Upper lobe of left lung (tissue), 4 donors: ENCODE results near the gene GET3.

ENCODE experiments used
- POLR2A ChIP-seq, 4 donors: fragments of 450-650 bp; IDR thresholded peaks; one replicate each; pipeline ENCODE4 v1.5.1; 2016 to 2017; ENCODE audit warnings: antibody characterized with exemption in 4 of 4, mild to moderate bottlenecking in 2 of 4
- TF ChIP-seq, protein P1 (sequence below), 6 experiments: fragments of 450-650 bp in 4 of 6; fragments of 200-600 bp in 2 of 6; sonication (generic) in 2 of 6; IDR thresholded peaks; one replicate each; pipeline ENCODE4 v1.5.1; 2016 to 2019; ENCODE audit warnings: antibody characterized with exemption in 6 of 6

GRCh38 chr19:12788682-12789097, 51.4 kb downstream of the GET3 start:
- TF ChIP-seq, protein P1, sequence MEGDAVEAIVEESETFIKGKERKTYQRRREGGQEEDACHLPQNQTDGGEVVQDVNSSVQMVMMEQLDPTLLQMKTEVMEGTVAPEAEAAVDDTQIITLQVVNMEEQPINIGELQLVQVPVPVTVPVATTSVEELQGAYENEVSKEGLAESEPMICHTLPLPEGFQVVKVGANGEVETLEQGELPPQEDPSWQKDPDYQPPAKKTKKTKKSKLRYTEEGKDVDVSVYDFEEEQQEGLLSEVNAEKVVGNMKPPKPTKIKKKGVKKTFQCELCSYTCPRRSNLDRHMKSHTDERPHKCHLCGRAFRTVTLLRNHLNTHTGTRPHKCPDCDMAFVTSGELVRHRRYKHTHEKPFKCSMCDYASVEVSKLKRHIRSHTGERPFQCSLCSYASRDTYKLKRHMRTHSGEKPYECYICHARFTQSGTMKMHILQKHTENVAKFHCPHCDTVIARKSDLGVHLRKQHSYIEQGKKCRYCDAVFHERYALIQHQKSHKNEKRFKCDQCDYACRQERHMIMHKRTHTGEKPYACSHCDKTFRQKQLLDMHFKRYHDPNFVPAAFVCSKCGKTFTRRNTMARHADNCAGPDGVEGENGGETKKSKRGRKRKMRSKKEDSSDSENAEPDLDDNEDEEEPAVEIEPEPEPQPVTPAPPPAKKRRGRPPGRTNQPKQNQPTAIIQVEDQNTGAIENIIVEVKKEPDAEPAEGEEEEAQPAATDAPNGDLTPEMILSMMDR (IDR thresholded peaks at IDR 0.05), result peak in 1 of 6 experiments; percentile 9
- peak in 1 of 4 donors; percentile 34 for TF ChIP-seq POLR2A (IDR thresholded peaks at IDR 0.05)
